ENCODE measurements around the gene MAP4K1.
"Not testable (repeated sequence)": the region's sequence is repeated elsewhere in the genome, so short reads cannot be mapped to it uniquely, and the experiment has no call there.

The MAP4K1 gene

GRCh38 chr19:38569368-38569983 lies 48.3 kb downstream of the MAP4K1 start:
- DNase-seq (ENCODE audit: low read depth) = no peak

- no peak for DNase-seq (ENCODE audit: low read depth)
These were observed 52.1 kb downstream of the MAP4K1 start for GRCh38 chr19:38565691-38566105.

- peak; percentile 4 for DNase-seq (ENCODE audit: low read depth)
These were observed 52.6 kb downstream of the MAP4K1 start for GRCh38 chr19:38564981-38565690.

GRCh38 chr19:38563475-38563874 lies 54.3 kb downstream of the MAP4K1 start:
- DNase-seq (ENCODE audit: low read depth) = no peak

GRCh38 chr19:38562096-38562495 lies 55.7 kb downstream of the MAP4K1 start:
- DNase-seq (ENCODE audit: low read depth) = no peak

GRCh38 chr19:38561658-38562057 lies 56.1 kb downstream of the MAP4K1 start:
- DNase-seq (ENCODE audit: low read depth) = no peak

GRCh38 chr19:38561053-38561606 lies 56.6 kb downstream of the MAP4K1 start:
- DNase-seq (ENCODE audit: low read depth) = no peak

GRCh38 chr19:38559428-38560401 lies 58.0 kb downstream of the MAP4K1 start:
- no peak for DNase-seq (ENCODE audit: low read depth)

- not testable (repeated sequence) for DNase-seq (ENCODE audit: low read depth)
These were observed 58.8 kb downstream of the MAP4K1 start for GRCh38 chr19:38558933-38559332.

- DNase-seq (ENCODE audit: low read depth) = peak; percentile 20
These were observed 60.5 kb downstream of the MAP4K1 start for GRCh38 chr19:38557205-38557799.

- no peak for DNase-seq (ENCODE audit: low read depth)
These were observed 61.1 kb downstream of the MAP4K1 start for GRCh38 chr19:38556521-38557174.

GRCh38 chr19:38555200-38555599 lies 62.6 kb downstream of the MAP4K1 start:
- DNase-seq (ENCODE audit: low read depth) = no peak

GRCh38 chr19:38554676-38555141 lies 63.0 kb downstream of the MAP4K1 start:
- no peak for DNase-seq (ENCODE audit: low read depth)

GRCh38 chr19:38553239-38553638 lies 64.5 kb downstream of the MAP4K1 start:
- DNase-seq (ENCODE audit: low read depth) = not testable (repeated sequence)

GRCh38 chr19:38551450-38551813 lies 66.3 kb downstream of the MAP4K1 start:
- DNase-seq (ENCODE audit: low read depth) = no peak

GRCh38 chr19:38550376-38550775 lies 67.4 kb downstream of the MAP4K1 start:
- no peak for DNase-seq (ENCODE audit: low read depth)

GRCh38 chr19:38549942-38550341 lies 67.8 kb downstream of the MAP4K1 start:
- no peak for DNase-seq (ENCODE audit: low read depth)

- no peak for DNase-seq (ENCODE audit: low read depth)
These were observed 68.7 kb downstream of the MAP4K1 start for GRCh38 chr19:38549061-38549460.

- DNase-seq (ENCODE audit: low read depth) = no peak
These were observed 70.3 kb downstream of the MAP4K1 start for GRCh38 chr19:38547421-38547820.

GRCh38 chr19:38545596-38545995 lies 72.2 kb downstream of the MAP4K1 start:
- DNase-seq (ENCODE audit: low read depth) = no peak
